ENCODE measurements around the gene RBM42.
"Not testable (repeated sequence)": the region's sequence is repeated elsewhere in the genome, so short reads cannot be mapped to it uniquely, and the experiment has no call there.

The RBM42 gene, protein sequence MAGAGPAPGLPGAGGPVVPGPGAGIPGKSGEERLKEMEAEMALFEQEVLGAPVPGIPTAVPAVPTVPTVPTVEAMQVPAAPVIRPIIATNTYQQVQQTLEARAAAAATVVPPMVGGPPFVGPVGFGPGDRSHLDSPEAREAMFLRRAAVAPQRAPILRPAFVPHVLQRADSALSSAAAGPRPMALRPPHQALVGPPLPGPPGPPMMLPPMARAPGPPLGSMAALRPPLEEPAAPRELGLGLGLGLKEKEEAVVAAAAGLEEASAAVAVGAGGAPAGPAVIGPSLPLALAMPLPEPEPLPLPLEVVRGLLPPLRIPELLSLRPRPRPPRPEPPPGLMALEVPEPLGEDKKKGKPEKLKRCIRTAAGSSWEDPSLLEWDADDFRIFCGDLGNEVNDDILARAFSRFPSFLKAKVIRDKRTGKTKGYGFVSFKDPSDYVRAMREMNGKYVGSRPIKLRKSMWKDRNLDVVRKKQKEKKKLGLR

DNA sequence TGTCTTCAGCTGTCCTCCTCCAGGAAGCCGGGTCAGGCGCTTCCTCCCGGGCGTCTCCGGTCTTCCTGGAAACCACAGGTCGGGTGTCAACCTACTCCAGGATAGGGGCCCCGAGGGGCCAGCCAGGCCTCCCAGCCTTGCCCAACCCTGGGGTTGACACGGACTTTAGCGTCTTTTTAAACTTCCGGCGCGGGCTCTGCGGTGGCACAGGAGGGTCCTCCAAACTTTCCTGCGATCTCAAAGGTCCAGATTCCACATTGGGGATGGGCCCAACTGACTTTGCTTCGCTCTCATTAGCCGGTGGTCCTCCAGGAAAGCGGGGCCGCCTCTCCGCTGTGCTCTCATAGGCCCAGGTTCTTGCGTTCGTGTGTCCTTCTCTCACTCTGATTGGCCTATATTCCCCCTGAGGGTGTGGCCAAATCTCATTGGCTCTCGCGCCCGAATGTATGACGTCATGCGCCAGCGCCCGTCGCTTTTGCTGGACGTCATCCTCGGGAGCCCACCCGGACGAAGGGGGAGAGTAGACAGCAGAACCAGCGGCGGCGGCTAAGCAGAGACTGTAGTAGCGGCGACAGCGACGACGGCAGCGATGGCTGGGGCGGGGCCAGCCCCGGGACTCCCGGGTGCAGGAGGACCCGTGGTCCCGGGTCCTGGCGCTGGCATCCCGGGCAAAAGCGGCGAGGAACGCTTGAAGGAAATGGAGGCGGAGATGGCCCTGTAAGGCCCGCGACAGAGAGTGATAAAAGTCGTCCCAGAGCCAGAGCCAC is at the start of gene RBM42:
Gene RBM42, plus strand, starts transcription at position 472 of the 767 bp plus-strand sequence. Its CDS starts 118 bp downstream, at position 590.
- peak; percentile 99 for DNase-seq

DNA sequence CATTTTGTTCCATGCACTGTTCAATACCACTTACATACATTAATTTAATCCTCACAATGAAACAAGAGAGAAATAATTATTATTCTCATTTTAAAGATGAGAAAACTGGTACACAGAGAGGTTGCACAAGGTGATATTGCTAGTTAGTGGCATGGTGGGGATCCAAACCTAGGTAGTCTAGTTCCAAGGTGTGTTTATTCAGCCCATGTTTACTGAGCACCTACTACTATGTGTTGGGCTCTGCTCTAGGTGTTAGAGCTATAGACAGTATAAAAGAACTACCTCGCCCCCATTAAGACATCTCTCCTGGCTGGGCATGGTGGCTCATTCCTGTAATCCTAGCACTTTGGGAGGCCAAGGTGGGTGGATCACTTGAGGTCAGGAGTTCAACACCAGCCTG is 46.1 kb upstream of the RBM42 start:
- no peak for DNase-seq

DNA sequence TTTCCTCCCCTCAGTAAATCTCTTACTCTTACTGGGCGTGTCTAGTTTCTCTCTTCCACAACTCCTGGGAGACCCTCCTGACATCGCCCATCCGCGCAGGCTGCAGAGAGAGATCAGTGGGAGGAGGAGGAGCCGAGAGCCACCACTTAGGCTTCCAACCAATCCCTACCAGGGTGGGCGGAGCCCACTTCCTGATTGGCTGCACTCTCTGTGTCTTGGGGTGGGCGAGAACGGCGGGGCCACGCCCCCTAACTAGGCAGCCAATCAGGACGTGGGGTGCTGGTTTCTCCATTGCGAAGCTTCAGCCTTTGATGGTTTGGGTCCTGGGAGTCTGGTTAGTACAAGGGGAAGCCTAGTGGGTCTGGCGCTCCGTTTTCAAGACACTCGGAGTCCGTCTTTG is 43.0 kb upstream of the RBM42 start, which contains the start of gene PMIS2:
Gene PMIS2, plus strand, starts transcription at position 326 of the 400 bp plus-strand sequence. CDS start 87 bp downstream, outside the sequence.
- DNase-seq, result no peak

DNA sequence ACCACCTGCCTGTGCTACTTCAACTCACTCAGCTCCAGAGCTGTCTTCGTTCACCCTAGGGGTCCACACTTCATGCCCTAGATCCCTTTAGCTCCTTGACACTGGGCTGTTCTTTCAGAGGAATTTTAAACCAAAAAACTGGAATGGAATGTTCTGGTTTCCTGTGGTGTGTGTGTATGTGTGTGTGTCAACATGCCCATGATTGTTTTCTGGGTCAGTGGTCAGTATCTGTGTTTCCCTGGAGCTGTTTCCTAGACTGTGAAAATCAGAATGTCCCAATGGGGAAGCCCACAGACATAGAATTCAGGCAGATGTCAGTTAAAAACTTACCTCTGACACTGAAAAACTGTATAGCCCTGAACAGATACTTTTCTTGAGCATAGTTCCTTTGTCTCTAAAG is 41.5 kb upstream of the RBM42 start:
- no peak for DNase-seq

DNA sequence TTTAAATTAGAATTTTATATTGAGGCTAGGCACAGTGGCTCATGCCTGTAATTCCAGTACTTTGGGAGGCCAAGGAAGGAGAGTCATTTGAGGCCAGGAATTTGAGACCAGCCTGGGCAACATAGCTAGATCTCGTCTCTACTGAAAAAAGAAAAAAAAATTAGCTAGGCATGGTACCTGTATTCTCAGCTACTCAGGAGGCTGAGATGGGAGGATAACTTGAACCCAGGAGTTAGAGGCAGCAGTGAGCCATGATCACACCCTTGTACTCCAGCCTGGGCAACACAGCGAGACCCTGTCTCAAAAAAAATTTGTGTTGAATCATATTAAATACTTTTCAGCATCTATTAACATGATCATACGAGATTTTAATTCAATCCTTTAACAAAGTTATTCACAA is 38.0 kb upstream of the RBM42 start:
- DNase-seq, result no peak

DNA sequence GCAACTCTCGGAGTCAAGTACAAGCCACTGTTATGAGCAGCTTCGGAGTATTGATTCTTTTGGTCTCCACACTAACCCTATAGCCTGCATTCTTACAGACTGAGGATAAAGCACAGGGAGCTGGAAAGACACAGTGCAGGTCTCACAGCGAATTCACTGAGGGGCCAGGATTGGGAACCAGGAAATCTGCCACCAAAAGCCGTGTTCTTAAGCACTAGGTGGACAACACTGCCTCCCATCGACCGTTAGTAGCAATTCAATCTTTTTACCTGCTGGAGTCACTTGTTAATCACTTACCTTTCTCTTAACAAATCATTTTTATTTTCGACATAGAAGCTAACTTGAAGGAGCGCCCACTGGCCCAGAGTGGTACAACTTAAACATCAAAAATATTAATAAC is 36.6 kb upstream of the RBM42 start:
- DNase-seq, result peak; percentile 28

DNA sequence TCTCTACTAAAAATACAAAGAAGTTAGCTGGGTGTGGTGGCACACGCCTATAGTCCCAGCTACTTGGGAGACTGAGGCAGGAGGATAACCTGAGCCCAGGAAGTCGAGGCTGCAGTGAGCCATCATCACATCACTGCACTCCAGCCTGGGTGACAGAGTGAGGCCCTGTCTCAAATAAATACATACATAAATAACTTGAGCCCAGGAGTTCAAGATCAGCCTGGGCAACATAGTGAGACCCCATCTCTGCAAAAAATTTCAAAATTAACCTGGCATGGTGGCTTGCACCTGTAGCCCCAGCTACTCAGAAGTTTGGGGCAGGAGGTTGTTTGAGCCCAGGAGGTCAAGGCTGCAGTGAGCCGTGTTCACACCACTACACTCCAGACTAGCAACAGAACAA is 33.8 kb upstream of the RBM42 start:
- not testable (repeated sequence) for DNase-seq

DNA sequence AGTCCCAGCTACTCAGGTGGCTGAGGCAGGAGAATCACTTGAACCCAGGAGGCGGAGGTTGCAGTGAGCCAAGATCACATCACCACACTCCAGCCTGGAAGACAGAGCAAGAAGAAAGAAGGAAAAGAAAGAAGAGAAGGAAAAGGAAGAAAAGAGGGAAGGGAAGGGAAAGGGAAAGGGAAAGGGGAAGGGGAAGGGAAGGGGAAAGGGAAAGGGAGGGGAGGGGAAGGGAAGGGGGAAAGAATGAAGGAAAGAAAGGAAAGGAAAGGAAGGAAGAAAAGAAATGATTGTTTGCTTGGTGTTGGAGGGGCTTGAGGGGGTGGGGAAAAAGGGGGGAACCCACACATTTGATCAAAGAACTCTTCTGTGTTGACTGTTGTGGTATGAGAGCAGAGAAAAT is 32.9 kb upstream of the RBM42 start:
- DNase-seq, result no peak

DNA sequence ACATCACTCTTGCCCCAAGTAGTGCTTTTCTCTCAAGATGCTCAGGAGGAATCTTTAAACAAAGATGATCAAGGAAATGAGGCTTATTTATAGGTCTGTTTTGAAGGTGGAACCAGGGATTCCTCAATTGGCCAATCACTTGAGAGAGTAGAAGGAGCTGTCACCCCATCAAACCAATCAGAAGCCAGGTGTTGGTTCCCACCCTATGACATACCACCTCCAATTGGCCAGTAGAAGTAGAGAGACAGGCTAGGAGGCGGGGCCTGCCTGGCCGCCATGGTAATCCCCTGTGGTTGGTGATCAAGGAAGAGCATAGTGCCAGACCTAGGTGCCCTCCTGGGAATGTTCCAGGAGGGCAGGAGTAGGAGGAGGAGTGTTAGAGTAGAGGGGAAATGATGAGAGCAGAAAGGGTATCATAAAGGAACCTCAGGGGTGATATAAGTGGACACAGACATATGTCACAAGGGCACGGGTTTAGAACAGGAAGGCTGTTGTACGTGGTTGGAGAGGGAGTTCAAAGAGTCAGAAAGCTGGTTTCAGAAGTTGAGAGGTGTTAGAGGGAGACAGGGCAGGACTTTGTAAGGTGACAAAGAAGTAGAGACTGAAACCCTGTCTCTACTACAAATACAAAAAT is 32.4 kb upstream of the RBM42 start:
- DNase-seq, result no peak

DNA sequence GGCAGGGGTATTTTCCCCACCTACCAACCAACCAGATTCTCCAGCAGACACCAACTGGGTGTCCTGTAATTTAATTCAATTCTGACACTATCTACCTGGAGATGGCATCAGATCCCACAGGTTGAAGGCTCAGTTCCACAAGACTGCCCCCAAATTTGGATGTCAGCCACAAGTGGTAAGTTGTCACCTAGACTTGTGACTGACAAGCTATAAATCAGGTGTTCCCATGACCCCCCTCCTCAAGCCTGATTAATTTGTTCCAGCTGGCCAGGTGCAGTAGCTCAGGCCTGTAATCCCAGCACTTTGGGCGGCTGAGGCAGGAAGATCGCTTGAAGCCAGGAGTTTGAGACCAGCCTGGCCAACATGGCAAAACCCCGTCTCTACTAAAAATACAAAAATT is 26.9 kb upstream of the RBM42 start:
- no peak for DNase-seq

DNA sequence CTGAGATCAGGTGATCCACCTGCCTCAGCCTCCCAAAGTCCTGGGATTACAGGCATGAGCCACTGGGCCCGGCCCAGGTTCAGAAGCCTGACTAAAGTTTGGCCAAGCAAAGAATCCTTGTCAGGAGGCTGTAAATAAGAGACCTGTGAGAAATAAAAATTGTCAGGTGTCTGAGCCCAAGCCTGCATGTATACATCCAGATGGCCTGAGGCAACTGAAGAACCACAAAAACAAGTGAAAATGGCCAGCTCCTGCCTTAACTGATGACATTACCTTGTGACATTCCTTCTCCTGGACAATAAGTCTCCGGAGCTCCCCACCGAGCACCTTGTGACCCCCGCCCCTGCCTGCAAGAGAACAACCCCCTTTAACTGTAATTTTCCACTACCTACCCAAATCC is 24.4 kb upstream of the RBM42 start:
- DNase-seq, result not testable (repeated sequence)

DNA sequence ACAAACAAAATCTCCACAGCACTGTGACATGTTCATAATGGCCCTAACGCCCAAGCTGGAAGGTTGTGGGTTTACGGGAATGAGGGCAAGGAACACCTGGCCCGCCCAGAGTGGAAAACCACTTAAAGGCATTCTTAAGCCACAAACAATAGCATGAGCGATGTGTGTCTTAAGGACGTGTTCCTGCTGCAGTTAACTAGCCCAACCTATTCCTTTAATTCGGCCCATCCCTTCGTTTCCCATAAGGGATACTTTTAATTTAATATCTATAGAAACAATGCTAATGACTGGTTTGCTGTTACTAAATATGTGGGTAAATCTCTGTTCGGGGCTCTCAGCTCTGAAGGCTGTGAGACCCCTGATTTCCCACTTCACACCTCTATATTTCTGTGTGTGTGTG is 21.7 kb upstream of the RBM42 start:
- not testable (repeated sequence) for DNase-seq

DNA sequence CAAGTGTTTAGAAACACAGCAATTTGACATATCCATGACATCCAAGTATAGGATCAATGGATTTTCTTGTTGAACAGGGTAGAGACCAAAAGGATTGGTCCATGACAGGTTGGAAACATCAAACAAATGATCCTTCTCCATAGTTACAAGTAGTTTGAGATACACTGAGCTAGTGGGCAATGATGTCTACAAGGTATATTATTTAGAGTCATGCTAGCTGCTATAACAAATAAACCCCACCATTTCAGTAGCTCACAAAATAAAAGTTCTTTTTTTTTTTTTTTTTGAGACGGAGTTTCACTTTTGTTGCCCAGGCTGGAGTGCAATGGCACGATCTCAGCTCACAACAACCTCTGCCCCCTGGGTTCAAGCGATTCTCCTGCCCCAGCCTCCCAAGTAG is 21.2 kb upstream of the RBM42 start:
- no peak for DNase-seq

DNA sequence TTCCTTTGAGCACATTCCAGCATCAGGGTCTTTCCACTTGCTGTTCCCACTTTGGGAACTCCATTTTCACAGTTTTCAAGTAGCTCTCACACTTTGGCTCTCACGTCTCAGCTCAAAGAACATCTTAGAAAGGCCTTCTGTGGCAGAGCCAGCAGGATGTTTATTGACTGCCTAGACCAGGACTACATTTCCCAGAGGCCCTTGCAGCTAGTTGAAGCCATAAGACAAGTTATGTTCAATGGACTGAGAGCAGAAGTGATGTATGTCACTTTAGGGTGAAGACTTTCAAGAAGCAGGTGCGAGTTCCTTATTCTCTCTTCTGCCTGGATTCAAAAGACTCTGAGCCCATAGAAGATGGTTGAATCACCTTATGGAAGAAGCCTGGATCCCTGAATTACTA is 20.6 kb upstream of the RBM42 start:
- no peak for DNase-seq

DNA sequence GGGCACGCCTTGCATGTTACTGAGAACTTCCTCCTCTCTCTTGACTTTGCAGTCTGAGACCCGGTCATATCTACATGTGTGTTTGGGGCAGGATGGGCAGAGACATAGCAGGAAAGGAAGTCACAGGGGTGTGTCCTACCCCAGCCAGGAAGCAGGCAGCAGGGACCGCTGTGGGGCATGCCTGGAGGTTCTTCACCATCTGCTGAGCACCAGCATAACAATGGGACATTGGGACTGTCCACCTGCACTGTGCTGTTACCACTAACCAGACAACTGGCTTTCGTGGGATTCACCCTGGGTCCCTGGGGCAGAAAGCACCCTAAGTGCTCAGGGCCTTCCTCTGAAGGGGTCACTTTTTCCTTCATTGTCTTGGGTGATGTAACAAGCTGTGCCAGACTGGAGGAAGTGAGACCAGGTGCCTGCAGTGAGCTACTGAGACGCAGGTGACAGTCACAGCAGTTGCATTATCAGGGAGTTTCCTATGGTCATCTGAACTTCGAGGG is 18.9 kb upstream of the RBM42 start:
- no peak for DNase-seq

DNA sequence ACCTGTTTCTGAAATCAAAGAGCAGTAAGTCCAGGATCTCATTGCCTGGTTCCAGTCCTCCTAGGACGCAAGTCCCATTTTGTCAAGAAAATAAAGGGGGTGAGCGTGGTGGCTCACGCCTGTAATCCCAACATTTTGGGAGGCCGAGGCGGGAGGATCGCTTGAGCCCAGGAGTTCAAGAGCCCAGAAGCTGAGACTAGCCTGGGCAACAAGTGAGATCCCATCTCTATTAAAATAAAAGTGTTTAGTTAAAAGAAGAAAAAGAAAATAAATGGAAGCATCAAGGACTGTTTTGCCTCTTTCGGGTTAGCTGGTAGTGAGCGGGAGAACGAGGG is 16.6 kb upstream of the RBM42 start:
- no peak for DNase-seq

DNA sequence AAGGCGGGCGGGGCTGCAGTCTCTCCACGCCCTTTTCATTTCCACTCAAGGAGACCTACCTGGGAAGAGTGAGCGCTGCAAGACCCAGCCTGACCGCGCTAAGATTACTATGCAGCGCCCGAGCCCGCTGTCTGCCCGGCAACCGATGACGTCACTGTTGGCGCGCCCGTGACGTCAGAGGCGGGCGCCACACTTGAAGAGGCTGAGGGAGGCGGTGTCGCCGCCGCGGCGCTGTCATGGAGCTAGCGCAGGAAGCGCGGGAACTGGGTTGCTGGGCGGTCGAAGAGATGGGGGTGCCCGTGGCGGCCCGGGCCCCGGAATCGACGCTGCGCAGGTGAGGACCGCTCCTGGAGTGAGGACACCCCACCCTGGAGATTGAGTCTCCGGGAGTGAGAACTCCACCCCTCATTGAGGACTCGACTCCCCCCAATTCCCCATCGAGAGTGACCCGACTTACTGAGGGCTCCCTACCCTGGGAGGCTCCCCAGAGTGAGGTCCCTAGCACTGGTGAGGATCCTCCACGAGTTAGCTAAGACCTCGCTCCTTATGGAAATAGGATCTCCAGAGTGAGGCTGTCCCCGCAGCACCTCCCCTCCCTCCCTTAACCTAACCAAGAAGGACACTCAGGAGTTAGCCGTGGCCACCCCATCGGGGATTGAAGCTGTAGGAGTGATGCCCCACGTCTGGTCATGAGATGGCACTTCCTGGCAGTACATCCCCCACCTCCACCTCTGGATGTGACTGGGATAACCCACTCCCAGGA is 16.1 kb upstream of the RBM42 start, which contains the start of gene HAUS5:
Gene HAUS5, plus strand, starts transcription at position 177 of the 763 bp plus-strand sequence. Its CDS starts 60 bp downstream, at position 237.
- DNase-seq, result peak; percentile 92

DNA sequence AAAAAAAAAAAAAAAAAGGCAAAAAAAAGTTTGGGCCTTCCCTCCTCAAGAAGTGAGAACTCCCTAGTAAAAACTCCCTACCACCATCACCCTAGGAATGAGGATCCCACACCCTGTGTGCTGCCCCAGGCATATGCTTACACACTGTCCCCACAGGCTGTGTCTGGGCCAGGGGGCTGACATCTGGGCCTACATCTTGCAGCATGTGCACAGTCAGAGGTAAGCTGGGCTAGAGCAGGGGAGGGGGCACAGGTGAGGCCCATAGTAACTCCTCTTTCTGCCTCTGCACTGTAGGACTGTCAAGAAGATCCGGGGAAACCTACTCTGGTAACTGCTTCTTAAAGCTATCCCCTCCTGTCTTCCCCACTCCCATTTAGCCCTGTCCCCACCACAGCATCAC is 15.3 kb upstream of the RBM42 start:
- DNase-seq, result no peak

DNA sequence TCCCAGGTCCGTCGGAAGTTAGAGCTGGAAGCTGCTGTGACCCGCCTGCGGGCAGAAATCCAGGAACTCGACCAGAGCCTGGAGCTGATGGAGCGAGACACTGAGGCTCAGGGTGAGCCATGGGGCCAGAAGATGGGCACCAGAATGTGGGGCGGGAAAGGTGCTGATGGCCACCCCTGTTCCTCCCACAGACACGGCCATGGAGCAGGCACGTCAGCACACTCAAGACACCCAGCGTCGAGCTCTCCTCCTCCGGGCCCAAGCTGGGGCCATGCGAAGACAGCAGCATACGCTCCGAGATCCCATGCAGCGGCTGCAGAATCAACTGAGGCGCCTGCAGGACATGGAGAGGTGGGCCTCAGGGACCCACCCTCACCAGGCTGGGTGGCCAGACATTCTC is 13.8 kb upstream of the RBM42 start:
- DNase-seq, result no peak

DNA sequence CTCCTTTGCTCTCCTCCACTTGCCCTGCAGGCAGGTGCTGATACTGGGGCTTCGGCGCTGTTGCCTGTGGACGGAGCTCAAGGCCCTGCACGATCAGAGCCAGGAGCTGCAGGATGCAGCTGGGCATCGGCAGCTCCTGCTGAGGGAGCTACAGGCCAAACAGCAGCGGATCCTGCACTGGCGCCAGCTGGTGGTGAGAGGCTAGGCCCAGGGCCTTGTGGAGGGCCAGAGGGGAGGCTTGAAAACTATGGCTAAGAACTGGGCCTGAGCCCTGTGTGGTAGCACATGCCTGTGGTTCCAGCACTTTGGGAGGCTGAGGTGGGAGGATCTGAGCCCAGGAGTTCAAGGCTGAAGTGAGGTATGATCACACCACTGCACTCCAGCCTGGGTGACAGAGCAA is 10.0 kb upstream of the RBM42 start:
- DNase-seq, result no peak

DNA sequence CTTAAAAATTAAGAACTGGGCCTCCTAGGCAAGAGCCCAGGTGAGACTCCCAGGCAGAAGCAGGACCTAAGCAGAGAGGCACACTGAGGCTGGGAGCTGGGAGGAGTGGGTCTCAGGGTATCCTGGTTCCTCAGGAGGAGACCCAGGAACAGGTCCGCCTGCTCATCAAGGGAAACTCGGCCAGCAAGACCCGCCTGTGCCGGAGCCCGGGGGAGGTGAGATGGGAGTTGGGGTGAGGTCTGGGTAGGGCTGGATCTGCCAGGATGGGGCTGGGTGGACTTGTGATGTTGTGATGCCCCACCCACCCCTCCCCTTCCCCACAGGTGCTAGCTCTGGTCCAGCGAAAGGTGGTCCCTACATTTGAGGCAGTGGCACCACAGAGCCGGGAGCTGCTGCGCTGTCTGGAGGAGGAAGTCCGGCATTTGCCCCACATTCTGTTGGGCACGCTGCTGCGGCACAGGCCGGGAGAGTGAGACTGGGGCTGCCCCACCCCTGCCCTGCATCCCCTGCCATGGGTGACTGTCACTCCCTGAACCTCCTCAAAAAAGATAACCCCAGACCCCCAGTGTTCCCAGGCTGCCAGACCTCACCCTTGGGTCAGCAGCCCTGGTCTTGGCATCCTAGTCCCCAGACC is 9.4 kb upstream of the RBM42 start:
- no peak for DNase-seq

DNA sequence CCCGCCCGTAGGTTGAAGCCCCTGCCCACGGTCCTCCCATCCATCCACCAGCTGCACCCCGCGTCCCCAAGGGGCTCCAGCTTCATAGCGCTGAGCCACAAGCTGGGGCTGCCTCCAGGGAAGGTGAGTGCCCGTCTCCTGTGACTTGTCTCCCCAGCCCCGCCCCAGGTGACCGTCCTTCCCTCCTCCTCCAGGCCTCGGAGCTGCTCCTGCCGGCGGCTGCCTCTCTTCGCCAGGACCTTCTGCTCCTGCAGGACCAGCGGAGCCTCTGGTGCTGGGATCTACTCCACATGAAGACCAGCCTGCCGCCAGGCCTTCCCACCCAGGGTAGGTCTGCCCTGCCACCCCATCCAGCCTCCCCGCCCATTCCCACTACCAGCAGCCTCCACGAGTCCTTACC is 8.8 kb upstream of the RBM42 start:
- DNase-seq, result no peak
